ENCODE results near the gene SLC9A3. TPM values are rescaled to one million over a fixed set of nuclear protein-coding genes. Genes with fewer than 3 reads are reported as not detected.

SLC9A3 gene
- polyA plus RNA-seq, 1 of the 3 experiments (the other 2 are of a cell fraction), result 1.9 TPM

GRCh38 chr5:464446-464842 lies 59.8 kb downstream of the SLC9A3 start:
- 92% methylated on average over 14 of the region's 19 CpGs for WGBS (ENCODE audit: low lambda C conversion rate)
- no peak overlapping the region for H3K9ac ChIP-seq
- no peaks in the 10 kb centered on the region for H3K9me3 ChIP-seq
- H3K4me3 ChIP-seq (ENCODE audit: low read depth in 2 of 2, low read length in 1 of 2), result no peak overlapping the region
- H3F3A ChIP-seq (replicated peaks; ENCODE audit: insufficient read depth), result no peaks in the 10 kb centered on the region
- no peak overlapping the region for H3K27ac ChIP-seq (ENCODE audit: low read depth in 2 of 2, low read length in 1 of 2)
- no peak overlapping the region for H2AFZ ChIP-seq (ENCODE audit: low read depth)
- CTCF ChIA-PET, result no interaction called here
- no peaks in the 10 kb centered on the region for H3K27me3 ChIP-seq (ENCODE audit: insufficient read depth)
- peaks cover 24 to 61% of the 10 kb centered on the region in 2 experiments for H3K36me3 ChIP-seq (replicated peaks in 1 of 2; ENCODE audit: control insufficient read depth in 1 of 2, insufficient read depth in 2 of 2, low read length in 1 of 2)
- H3K4me2 ChIP-seq, result no peak overlapping the region
- H4K20me1 ChIP-seq (ENCODE audit: insufficient read depth), result no peaks in the 10 kb centered on the region
- no peak for DNase-seq
- H3K79me2 ChIP-seq (ENCODE audit: insufficient read depth), result no peaks in the 10 kb centered on the region
- H3K9me2 ChIP-seq, result no peaks in the 10 kb centered on the region
- TF ChIP-seq TEAD4 (IDR thresholded peaks at IDR 0.05; ENCODE audit: borderline replicate concordance, insufficient read depth), result no peak
- POLR2A ChIA-PET, result no interaction called here
- H3K4me1 ChIP-seq (ENCODE audit: control insufficient read depth in 1 of 2, insufficient read depth in 2 of 2, low read depth in 1 of 2, low read length in 1 of 2), result no peaks in the 10 kb centered on the region

- Histone ChIP-seq H3K79me2 (ENCODE audit: insufficient read depth) (no peaks in the 10 kb centered on the region), H3F3A (replicated peaks; ENCODE audit: insufficient read depth) (no peaks in the 10 kb centered on the region), H3K36me3 (replicated peaks in 1 of 2; ENCODE audit: control insufficient read depth in 1 of 2, insufficient read depth in 2 of 2, low read length in 1 of 2) (peaks cover 24 to 63% of the 10 kb centered on the region in 2 experiments), H3K27ac (ENCODE audit: low read depth in 2 of 2, low read length in 1 of 2) (no peak overlapping the region), H3K4me2 (no peak overlapping the region), H3K9ac (no peak overlapping the region), H2AFZ (ENCODE audit: low read depth) (no peak overlapping the region), H3K4me3 (ENCODE audit: low read depth in 2 of 2, low read length in 1 of 2) (no peak overlapping the region), H3K9me3 (no peaks in the 10 kb centered on the region), H4K20me1 (ENCODE audit: insufficient read depth) (no peaks in the 10 kb centered on the region), H3K27me3 (ENCODE audit: insufficient read depth) (no peaks in the 10 kb centered on the region), H3K4me1 (ENCODE audit: control insufficient read depth in 1 of 2, insufficient read depth in 2 of 2, low read depth in 1 of 2, low read length in 1 of 2) (no peaks in the 10 kb centered on the region), H3K9me2 (no peaks in the 10 kb centered on the region)
- ChIA-PET POLR2A (no interaction called here), CTCF (interaction anchor here (1.0 kb wide), 1 partner anchor 18 kb away, joined by 7 read pairs; no protein-coding TSS in a partner anchor)
- TF ChIP-seq USF2 (IDR thresholded peaks at IDR 0.05; ENCODE audit: borderline replicate concordance, low read depth, low read length) (no peak), JUND (IDR thresholded peaks at IDR 0.05) (no peak), USF1 (IDR thresholded peaks at IDR 0.05; ENCODE audit: borderline replicate concordance, low read depth) (no peak), EP300 (IDR thresholded peaks at IDR 0.05; ENCODE audit: borderline replicate concordance in 1 of 2, low read depth in 1 of 2, low read length in 1 of 2) (no peak), TAF1 (IDR thresholded peaks at IDR 0.05; ENCODE audit: borderline replicate concordance, low read depth, low read length) (no peak), MXI1 (IDR thresholded peaks at IDR 0.05; ENCODE audit: low read depth, low read length) (no peak), YY1 (IDR thresholded peaks at IDR 0.05; ENCODE audit: low read depth) (no peak), POLR2AphosphoS5 (IDR thresholded peaks at IDR 0.05; ENCODE audit: low read depth, low read length) (no peak), FOXM1 (IDR thresholded peaks at IDR 0.05; ENCODE audit: low read depth) (no peak)
- DNase-seq, result no peak
- WGBS (ENCODE audit: low lambda C conversion rate), result 95% methylated on average over 18 of the region's 18 CpGs
These were observed 60.3 kb downstream of the SLC9A3 start for GRCh38 chr5:463952-464351.

- H3K4me3 ChIP-seq (ENCODE audit: low read depth in 2 of 2, low read length in 1 of 2), result no peak overlapping the region
- H3F3A ChIP-seq (replicated peaks; ENCODE audit: insufficient read depth), result no peaks in the 10 kb centered on the region
- peaks cover 24 to 69% of the 10 kb centered on the region in 2 experiments for H3K36me3 ChIP-seq (replicated peaks in 1 of 2; ENCODE audit: control insufficient read depth in 1 of 2, insufficient read depth in 2 of 2, low read length in 1 of 2)
- DNase-seq, result no peak
- POLR2A ChIA-PET, result no interaction called here
- CTCF ChIA-PET, result interaction anchor here (1.0 kb wide), 1 partner anchor 17 kb away, joined by 7 read pairs; no protein-coding TSS in a partner anchor
- no peaks in the 10 kb centered on the region for H3K4me1 ChIP-seq (ENCODE audit: control insufficient read depth in 1 of 2, insufficient read depth in 2 of 2, low read depth in 1 of 2, low read length in 1 of 2)
- H3K4me2 ChIP-seq, result no peak overlapping the region
- no peaks in the 10 kb centered on the region for H3K79me2 ChIP-seq (ENCODE audit: insufficient read depth)
- H3K9me2 ChIP-seq, result no peaks in the 10 kb centered on the region
- H3K9ac ChIP-seq, result no peak overlapping the region
- no peaks in the 10 kb centered on the region for H3K9me3 ChIP-seq
- WGBS (ENCODE audit: low lambda C conversion rate), result 89% methylated on average over 7 of the region's 7 CpGs
- H4K20me1 ChIP-seq (ENCODE audit: insufficient read depth), result no peaks in the 10 kb centered on the region
- H2AFZ ChIP-seq (ENCODE audit: low read depth), result no peak overlapping the region
- no peaks in the 10 kb centered on the region for H3K27me3 ChIP-seq (ENCODE audit: insufficient read depth)
- no peak overlapping the region for H3K27ac ChIP-seq (ENCODE audit: low read depth in 2 of 2, low read length in 1 of 2)
- TF ChIP-seq RCOR1 (IDR thresholded peaks at IDR 0.05; ENCODE audit: low read length) (no peak), USF1 (IDR thresholded peaks at IDR 0.05; ENCODE audit: borderline replicate concordance, low read depth) (no peak), REST (IDR thresholded peaks at IDR 0.05; ENCODE audit: low read depth, low read length) (no peak), PBX3 (IDR thresholded peaks at IDR 0.05) (no peak), TCF12 (IDR thresholded peaks at IDR 0.05) (no peak), FOSL2 (IDR thresholded peaks at IDR 0.05; ENCODE audit: borderline replicate concordance, low read depth) (no peak), CHD2 (IDR thresholded peaks at IDR 0.05; ENCODE audit: low read length, partially characterized antibody) (no peak), YY1 (IDR thresholded peaks at IDR 0.05; ENCODE audit: low read depth) (no peak)
These were observed 60.9 kb downstream of the SLC9A3 start for GRCh38 chr5:463301-463700.
